GM19351 (cell line): ENCODE measurements around the gene REG3G.

Experiments
- ATAC-seq: cut with Tn5 transposase; IDR thresholded peaks from one replicate; pipeline ENCODE4 v1.9.1; 2021; ENCODE audit warnings: mild to moderate bottlenecking, moderate library complexity; ENCODE audit not compliant: unreplicated experiment

Gene REG3G

DNA sequence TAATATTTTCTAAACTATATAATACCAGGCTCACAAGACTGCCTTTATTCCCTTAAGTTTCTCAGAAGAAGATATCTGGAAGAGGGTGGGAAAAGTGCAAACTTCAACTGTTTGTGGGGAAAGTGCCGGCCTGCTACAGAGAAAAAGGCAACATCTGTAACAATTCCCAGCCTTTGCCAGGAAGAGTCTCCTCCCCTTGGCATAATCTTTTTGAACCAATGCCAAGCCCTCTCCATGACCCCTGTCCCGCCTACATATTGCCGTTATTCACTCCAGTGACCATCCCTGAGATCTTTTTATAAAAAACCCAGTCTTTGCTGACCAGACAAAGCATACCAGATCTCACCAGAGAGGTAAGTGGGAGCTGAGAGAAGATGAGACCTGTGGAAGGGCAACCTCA is at the start of gene REG3G:
Gene REG3G, plus strand, starts transcription at position 282 of the 400 bp plus-strand sequence. CDS start 392 bp downstream, outside the sequence.
- ATAC-seq = no peak

DNA sequence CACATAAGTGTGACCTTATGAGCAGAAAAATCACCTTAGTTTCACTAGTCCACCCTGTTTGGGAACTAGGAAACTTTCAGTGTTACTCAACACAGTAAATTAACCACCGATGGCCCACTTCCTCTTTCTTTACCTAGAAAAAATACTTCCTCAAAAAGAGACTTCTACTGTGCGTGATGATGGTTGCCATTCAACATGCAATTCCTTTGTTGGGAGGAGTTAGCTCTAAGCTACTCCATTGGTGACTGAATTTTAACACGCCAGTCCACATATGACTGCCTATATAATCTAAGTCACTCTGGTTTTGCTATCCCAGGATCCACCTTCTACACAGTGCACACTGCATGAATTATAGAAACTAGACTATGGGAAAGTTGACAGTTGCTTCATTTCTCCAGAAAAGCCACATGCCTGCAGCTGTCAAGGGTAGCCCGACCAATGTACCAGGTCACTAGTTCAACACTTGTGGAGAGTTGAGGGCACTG is 47.8 kb upstream of the REG3G start:
- ATAC-seq = peak; percentile 96

DNA sequence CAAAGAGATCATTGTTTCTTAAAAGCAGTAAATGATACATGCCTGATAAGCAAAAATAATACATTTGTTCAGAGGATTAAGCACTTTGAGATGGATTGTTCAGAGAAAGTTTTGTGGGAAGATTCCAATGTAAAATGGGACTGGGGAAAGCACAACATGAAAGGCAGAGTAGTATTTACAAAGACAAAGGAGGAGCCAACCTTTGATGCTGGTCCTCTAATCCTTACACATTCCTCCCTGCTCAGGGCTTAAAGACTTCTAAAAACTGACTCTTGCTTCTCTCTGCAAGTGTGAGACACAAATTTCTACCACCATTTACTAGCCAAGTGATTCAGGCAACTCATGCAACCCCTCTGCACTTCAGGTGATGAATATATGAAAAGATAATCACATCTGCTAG is 47.2 kb upstream of the REG3G start:
- ATAC-seq = no peak

DNA sequence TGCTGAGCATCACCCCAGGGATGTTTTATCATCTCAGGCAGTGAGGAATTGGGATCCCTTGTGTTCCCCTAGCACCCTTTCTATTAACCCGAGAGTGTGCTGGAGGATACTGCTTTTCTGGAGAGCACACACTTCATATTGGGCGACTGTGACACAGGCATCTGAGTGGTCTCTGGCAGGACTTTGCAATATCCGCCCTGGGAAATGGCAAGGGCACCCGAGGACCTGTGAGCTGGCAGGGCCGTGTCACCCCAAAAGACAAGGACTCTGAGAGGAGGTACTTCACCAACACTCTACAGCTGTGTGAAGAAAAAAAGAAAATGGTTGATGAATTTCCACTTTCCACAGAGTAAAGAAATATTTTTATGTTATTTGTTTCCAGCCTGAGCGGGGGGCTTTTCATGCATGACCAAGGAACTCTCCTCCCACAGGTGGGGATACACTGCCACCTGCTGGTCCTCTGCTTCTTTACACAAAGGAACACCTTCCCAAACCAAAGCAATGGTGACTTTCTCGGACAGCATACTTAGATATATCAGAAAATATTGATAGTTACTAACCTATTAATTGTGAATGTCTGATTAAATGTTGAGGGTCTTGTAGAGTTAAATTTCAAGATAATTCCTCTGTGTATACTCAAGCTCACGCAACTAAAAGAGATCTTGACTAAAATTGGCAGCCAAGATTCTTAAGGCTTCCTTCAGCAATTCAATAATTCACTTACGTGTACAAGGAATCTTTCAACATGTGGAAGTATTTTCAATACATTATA is 45.9 kb upstream of the REG3G start:
- ATAC-seq = peak; percentile 40

DNA sequence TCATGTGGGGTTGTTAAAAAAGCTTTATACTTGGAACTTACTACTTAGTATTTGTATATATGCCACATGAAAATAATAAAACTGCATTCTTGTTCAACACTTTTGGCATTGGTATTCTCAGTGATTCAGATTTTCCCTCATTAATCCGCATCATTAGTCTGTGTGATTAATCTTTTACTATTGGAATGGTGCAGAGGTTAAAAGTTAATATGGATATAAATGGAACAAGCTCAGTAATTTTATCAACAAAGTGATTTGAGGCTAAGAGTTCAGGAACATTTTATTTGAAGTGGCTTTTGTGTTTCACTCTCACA is 45.4 kb upstream of the REG3G start:
- no peak for ATAC-seq

DNA sequence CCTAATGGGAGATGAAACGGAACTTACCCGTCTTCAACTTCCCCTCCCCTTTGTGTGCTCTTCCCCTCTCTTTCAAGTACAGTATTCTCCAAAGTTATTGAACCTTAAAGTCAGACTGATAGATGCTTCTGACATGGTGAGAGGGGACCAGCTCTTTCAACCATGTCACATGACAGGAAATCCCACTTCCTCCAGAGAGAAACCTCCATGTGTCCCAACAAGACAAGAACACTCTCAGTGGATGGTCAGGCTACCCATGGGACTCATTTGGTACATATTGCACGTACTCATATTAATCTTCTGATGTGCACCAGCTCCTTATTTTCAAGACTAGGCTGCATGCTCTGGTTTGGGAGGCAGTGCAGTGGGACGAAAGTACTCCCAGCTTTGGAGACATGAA is 44.6 kb upstream of the REG3G start:
- ATAC-seq = no peak

DNA sequence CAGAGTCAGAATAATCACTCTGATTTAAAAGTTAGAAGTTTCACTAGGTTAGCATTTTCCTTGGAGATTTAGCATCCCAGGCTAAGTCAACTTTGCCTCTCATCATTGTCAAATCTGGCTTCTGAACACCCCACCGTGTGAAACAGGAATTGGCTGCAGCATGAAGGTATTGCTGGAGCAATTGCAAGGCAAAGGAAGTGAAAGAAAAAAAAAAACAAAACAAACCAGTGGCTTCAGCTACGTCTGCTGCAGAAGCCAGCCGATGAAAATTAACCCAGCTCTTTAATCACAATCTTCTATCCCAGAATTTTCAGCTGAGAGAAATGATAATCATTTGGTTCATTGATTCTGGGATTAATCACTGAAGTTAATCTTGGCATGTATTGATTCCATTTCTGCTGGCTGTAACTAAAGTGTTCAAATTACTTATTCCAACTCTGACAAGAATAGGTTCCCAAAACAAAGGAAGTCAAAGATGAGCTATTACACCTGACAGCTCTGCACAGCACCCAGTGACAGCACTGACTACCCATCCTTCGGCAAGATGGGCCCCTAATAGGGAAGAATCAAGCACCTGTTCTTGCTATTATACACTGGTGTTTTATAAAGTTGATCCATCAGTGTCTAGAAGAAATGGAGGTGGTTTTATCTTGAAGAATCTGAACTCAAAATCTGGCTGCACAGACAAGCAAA is 42.7 kb upstream of the REG3G start:
- ATAC-seq = no peak

DNA sequence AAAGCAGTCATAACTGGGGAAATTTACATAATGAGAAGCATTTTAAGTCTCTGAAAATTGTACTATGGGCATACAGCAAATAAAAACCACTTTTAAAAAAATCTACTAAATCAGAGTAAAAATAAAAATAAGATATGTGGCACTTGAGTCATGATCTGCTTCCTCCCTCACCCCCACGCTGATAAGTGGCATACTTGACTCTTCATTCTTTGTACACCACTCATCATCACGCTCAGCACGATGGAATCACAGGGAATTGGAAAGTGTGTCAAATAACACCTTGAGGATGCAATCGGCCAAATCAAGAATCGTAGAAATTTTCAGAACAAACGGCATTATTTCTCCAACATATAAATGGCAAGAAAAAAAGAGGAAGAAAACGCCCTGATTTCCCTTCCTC is 41.1 kb upstream of the REG3G start:
- ATAC-seq = no peak

DNA sequence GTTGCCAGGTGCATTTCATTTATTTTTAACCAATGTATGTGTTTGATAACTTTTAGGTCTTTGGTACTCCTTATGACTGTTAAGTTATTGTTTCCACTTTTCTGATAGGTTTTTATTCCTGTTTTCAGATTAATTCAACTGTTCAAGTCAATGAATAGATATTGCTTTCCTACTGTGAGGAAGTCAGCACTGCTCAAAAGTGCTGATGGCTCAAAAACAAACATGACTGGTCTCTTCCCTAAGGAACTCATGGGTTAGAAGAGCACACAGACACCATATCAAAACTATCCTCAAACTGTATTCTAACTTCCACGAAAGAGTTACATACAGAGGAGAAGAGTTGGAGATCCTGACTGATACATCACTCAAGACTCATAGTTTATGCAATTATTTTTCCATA is 39.9 kb upstream of the REG3G start:
- ATAC-seq = no peak

DNA sequence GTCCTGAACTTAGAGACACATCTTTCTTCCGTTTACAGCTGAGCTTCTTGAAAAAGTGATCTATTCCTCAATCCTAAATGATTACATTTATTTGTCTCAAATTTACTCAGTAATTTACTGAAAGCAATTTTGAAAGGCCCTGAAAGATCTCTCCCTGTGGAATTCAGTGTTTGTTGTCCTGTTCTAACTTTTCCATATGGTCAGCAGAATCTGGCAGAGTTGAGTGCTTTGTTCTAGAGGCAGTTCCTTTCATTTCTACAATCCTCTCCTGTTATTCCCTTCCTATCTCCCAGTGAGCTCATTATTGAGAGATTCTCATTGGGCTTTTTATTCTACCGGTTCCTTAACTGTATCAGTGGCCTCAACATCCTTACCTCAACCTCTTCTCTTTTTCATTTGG is 36.5 kb upstream of the REG3G start:
- ATAC-seq = no peak

DNA sequence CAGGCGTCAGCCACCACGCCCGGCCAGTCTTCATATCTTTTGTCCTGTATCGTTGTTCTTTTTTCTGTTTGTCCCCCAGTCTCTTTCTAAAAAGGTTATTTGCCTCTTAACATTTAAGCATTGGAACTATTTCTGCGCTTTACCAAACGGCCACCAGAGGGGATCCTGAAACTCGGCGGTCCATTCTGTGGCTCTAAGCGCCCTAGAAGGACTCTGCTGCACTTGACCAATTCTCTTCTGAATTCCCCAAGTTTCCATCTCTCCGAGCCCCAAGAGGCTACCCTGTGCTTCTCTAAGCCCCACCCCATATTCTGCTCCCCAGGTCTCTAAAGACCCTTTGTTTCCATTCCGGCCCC is 33.1 kb upstream of the REG3G start:
- no peak for ATAC-seq

DNA sequence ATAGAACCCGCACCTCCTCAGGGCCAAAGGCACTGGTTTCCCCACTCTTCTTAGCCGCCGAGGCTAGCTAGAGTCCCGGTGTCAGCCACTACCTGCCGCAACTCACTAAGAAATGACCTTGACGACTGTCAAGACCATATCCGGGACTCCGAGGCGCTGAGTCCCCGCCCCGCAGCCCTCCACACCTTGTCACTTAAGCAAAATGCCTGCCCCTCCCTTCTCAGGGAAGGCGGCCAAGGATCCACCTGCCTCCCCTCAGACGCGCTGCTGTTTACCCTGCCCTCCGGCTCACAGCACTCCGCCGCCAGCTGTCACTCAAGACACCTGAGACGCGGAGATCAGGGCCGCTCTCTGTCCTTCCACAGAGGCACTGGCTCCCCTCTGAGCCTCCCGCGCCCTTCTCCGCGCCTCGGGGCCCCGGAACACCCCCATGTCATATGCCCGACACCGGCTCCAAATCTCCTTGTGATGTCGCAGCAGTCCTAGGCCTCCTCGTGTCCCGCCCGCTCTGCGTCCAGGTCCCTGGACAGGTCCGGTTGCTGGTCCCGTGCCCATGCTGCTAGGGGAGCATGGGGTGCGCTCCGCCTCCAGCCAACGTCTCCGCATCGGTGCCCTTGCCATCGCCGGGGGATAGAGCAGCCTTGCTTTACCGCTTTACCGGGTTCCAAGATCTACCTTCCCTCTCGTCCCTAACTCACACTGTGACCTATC is 32.5 kb upstream of the REG3G start:
- no peak for ATAC-seq

DNA sequence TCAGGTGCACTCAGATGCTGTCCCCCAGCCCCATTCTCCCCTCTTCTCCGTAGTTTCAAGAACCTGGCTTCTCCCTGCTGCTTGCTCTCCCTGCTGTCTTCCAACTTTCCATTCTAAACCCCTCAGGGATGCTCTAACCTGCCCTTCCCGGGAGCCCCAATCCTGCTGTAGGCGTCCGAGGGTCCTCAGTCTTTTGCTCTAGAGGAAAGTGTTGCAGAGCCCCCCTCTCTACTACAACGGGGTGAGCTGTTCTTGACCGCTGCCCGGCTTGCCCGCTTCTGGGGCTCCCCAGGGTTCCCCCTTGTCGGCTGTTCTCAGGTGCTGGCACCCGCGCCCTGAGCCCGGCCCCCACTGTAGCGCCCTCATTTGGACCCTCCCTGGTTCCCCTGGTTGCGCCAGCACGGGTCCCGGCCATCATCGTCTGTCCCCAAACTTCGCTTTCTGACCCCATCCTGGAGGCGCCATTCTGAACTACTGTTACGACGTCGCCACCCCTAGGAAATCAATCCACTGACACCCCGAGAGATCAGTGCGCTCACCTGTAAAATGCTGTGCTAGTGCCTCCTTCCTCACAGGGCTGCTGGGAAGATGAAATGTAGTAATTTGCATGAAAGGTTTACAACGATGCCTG is 31.9 kb upstream of the REG3G start:
- no peak for ATAC-seq

DNA sequence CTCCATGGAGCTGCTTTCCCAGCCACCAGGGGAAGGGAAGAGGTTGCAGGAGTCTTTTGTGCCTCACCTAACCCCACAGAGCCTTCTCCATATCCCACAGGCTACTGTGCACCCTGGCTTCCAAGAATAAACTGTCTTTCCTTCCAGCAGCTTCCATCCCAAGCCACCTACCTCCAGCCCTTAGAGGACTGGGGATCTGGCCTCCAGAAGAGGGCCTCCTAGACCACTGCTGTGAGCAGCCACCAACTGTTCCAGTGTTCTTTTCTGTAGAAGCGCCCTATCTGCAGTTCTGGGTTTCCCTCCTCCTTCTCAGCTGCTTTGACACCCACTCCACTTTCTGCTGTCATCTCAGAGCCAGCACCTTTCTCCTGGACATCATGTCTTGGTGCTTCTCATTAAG is 30.7 kb upstream of the REG3G start:
- ATAC-seq = no peak

DNA sequence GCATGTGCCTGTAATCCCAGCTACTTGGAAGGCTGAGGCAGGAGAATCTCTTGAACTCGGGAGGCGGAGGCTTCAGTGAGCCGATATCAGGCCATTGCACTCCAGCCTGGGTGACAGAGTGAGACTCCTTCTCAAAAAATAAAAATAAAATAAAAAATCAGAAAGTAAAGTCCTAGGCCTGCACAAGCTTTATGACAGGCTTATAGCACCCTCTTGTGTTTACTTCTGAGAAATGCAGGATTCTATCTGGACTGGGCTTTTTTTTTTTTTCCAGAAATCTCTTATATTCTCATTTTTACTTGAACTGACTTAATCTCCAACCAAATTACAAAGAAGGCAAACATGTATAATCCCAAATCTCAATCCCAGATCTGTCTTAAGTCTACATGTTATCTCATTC is 26.1 kb upstream of the REG3G start:
- no peak for ATAC-seq

DNA sequence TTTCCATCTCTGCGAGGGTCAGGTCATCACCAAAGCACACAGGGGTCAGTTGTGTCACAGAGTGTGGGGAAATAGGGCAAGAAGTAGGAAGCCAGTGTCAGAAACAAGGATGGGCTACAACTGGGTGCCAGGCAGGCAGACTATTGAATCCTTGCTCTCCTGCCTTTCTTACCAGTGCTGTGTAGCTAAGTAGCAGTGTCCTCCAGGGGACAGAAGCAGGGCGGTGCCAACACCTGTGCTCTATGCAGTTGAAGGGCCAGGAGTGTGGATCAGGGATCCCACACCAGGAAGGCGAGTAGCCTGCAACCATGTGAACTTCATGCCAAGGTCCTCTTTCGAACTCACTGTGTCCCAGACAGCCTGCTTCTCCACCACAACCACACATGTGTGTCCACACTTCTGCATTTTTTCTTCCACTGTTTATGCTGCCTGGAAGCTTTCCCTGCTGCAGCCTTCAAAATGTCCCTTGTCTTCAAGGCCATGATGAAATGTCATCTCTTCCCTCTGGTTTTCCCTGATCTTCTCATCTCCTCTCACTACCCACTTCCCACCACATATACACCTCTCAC is 25.4 kb upstream of the REG3G start:
- ATAC-seq = no peak

DNA sequence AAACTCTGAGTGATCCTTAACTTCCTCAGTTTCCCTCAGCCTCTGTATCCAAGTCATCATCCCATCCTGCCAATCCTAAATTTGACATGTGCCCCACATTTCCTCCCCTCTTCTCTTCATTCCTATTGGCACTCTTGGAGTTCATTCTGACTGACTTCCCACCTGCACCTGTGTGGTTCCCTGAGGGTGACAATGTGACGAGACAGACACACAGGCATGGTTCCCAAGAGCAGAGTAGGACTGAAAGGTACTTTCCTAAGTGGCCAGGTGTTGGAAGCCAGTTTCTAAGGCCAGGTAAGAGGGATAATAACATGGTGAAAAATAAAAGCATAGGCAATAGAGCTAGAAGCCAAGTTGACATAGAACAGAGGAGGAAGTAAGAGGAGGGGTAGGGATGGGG is 24.2 kb upstream of the REG3G start:
- ATAC-seq = no peak

DNA sequence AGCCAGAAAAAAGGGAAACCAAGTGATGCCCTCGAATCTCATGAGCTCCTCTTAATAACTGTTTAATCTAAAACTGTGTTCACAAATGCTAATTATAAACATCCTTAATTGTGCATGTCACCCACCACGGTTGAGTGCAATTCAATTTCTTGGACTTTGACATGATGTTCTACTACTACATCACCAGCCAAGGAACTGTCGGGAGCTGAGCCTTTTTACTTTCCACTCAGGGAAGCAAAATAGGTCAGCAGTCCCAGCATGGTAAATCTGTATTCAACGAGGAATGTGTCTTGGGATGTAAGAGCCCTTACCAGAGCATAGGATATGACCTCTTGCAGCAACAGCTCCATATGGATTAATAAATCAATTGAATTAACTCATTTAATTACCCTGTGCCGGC is 20.8 kb upstream of the REG3G start:
- no peak for ATAC-seq

DNA sequence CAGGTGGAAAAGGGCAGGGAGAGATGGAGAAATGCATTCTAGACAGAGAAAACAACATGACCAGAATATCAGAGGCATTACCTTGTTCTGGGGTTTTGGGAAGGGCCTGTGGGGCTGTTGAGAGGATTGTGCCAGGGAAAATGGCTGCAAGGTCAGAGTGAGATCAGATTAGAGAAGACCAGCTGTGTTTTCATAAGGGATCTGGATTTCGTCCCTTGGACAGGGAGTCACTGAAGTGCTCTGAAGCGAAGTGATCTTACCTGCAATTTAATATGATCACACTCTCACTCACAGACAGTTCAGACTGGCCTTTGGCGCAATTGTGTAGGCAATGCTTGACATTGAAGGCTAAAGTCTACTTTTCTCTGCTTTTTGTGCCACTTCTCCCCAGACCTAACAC is 20.3 kb upstream of the REG3G start:
- no peak for ATAC-seq

DNA sequence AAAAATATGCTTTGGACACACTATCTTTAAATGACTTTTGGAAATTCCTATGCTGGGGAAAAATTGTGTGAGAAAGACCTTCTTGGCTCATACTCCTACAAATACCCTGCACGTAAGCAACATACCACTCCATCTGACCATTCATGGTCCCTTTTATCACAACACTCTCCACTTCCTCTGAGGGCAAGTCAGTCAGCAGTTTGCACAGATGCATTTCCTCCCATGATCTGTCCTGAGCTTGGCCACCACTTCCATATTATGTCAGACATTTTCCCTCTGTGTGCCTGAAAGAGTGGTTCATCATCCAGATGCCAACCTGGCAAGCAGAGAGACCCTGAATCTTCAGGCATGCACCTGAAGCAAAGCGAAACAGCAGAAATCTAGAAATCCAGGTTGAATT is 16.1 kb upstream of the REG3G start:
- ATAC-seq = no peak

DNA sequence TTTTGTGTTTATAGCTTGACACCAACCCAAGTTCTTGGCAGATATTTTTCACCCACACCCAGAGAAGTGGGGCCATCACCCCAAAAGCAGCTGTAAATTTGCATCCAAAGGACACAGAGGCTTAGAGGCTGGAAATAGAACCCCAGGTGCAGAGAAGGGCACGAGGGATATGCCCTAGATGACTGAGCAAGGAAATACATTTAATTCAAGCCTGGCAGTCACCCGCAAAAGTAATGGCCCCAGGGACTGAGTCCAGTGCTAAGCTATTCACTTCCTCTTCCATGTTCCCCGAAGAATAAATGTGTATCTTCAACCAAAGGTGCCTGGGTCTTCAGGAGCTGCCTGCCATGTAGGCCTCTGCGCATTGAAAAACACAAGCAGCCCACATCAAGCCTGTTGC is 14.0 kb upstream of the REG3G start:
- no peak for ATAC-seq
